Measurements from ENCODE around the gene TMEM129.

Gene TMEM129, protein sequence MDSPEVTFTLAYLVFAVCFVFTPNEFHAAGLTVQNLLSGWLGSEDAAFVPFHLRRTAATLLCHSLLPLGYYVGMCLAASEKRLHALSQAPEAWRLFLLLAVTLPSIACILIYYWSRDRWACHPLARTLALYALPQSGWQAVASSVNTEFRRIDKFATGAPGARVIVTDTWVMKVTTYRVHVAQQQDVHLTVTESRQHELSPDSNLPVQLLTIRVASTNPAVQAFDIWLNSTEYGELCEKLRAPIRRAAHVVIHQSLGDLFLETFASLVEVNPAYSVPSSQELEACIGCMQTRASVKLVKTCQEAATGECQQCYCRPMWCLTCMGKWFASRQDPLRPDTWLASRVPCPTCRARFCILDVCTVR

DNA sequence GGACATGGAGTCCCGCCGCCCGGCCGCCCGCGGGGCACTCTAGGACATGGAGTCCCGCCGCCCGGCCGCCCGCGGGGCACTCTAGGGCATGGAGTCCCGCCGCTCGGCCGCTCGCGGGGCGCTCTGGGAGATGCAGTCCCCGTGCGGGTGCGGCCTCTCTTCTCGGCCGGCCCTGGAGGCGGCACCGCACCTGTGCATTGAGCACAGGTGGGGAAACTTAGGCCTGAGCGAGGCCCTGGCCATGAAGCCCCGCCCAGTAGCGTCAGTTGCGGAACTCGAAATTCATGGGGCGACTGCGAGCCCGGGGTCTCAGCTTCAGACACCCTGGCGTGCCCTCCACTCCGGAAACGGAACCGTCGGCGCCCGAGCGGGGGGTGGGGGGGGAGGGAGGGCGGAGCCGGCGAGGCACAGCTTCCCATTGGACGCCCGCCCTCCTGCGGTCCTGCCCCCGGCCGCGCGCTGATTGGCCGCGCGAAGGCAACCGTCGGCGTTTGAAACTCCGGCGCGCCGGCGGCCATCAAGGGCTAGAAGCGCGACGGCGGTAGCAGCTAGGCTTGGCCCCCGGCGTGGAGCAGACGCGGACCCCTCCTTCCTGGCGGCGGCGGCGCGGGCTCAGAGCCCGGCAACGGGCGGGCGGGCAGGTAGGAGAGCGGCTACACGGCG, at the start of gene TMEM129, which contains the start of gene TACC3:
TMEM129 (minus strand) TSS at position 321 of the 663 bp plus-strand sequence. CDS start 486 bp downstream, outside the sequence.
TACC3 (plus strand) TSS at position 519 of the 663 bp plus-strand sequence. CDS start 1,901 bp downstream, outside the sequence.
- peak; percentile 96 for DNase-seq

DNA sequence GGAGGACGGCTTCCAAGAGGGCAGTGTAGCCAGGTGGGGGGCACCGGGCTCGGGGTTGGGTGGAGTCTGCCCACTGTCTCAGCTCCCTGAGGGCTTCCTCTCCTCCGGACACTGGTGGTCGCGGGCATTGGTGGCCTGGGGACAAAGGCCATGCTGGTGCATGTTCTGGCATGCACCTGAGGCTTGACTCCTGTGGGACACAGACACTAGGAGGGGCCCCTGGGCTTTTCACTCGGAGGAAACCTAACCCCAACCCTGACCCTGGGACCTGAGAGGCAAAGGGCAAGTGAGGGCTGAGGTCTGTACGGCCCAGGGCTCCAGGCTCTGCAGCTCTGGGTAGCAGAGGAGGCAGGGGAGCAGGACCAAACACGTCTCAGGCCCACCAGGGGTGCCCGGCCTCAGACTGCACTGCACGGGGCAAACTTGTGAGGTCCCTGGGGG, 49.7 kb upstream of the TMEM129 start:
- no peak for DNase-seq

DNA sequence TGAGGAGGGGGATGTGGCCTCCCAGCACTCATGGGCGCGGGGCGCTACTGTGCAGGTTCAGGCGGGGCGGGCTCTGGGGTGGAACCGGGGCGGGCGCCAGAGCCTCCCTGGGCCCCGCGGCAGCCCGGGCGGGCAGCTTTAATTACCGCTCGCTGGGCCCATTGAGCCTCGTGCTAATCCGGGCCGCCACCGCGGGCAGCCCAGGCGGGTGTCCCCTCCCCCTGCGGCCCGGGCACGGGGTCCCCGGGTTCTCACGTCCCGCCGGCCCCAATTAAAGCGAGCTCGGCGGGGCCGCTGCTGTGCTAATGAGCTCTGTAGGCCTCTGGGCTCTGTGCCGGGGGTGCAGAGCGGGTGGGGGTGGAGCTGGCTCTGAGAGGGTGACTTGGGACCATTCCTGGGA, 49.1 kb upstream of the TMEM129 start:
- DNase-seq: no peak

DNA sequence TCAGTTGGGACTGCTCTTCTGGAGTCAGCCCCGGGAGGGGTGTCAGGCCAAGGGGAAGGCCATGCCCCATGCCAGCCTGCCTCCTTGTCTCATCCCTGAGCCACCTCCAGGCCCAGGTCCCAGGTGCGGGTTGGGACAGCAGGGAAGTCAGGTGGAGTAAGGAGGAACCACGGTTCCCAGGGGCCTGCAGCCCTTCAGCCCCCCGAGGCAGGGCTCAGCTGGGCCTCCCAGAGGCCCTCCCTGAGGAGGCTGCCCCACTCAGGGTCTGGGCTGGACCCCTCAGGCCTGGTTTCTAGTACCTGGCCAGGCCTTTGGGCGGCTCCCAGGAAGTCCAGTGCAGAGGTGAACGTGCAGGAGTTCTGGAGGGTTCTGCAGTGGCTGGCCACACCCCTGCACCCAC, 48.6 kb upstream of the TMEM129 start:
- no peak for DNase-seq

DNA sequence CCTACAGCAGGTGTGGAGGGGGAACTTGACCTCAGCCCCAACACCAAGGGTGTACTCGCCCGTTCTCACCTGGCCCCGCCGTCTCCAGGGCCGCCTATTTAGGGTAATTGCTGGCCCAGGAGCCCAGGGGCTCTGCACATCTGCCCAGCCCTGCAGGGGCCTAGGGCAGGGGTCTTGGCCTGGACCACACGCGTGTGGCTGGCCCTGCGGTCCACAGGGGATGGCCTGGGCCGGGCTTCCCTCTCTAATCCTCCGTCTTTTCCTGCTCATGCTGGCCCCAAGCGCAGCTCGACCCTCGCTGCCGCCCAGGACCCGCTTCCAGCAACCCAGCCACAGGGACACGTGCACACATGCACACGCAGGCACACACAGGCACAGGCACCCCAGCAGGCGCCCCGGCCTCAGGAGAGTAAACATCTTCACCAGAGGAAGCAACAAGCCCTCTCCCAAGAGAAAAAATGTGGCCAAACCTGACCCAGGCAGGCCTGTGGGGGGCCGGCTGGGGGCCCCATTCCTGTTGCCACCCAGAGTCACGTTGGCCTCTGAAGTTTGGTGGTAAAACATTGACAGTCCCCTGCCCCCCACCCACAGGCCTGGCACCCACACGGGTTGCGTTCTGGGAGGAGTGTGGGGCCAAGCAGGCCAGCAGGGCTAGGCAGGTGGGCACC, 47.4 kb upstream of the TMEM129 start:
- DNase-seq: no peak

DNA sequence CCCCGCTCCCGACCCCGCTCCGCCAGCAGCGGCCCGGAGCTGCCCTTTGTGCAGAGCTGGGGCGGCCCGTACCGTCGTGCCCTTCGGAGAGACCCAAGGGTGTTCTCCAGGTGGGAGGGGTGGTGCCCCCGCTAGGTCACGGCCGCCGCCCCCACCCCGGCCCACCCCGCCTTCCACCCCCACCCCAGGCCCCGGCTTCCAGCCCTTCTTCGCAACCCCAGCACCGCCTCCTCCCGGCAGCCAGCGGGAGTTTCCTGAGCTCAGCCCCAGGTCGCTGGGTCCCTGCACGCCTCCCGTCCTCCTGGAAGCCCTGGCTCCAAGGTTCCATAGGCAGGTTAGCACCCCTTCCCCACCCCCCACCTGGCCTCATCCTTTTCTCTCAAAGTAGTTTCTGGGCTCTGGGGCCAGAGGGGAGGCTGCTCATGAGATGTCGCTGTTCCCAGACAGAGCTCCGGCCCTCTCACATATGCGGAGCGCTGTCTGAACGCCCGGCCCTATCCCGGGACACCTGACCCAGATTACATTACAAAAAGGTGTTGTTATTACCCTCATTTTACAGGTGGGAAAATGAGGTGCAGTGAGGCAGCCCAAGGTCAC, 46.7 kb upstream of the TMEM129 start:
- DNase-seq: peak; percentile 67

DNA sequence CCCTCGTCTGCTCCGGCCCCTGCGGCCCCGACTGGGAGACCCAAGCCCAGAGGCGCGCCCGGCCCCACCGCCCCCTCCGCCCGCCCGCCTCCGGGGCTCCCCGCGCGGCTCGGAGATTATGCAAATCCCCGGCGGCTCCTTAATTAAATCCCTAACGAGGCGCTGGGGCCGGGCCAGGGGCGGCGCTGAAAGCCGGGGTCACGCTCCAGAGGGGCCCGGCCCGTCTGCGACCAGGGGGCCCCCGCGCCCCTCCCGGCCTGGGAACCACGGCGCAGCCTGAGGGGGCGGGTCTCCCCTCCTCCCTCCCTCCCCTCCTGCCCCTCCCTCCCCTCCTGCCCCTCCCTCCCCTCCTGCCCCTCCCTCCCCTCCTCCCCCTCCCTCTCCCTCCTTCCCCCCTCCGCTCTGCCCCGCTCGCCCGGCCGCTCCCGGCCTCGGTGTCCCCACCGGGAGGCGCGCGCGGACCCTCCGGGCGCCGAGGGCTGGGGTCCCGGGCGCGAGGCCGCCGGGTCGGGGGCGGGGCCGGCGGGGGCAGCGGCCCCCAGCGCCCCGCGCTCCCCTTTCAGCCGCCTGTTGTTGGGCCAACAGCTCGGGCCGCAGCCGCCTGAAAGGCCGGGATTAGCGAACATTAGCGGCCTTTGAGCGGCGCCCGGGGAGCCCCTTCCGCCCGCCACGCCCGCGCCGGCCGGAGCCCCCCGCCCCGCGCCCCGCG, 46.1 kb upstream of the TMEM129 start:
- DNase-seq: no peak

DNA sequence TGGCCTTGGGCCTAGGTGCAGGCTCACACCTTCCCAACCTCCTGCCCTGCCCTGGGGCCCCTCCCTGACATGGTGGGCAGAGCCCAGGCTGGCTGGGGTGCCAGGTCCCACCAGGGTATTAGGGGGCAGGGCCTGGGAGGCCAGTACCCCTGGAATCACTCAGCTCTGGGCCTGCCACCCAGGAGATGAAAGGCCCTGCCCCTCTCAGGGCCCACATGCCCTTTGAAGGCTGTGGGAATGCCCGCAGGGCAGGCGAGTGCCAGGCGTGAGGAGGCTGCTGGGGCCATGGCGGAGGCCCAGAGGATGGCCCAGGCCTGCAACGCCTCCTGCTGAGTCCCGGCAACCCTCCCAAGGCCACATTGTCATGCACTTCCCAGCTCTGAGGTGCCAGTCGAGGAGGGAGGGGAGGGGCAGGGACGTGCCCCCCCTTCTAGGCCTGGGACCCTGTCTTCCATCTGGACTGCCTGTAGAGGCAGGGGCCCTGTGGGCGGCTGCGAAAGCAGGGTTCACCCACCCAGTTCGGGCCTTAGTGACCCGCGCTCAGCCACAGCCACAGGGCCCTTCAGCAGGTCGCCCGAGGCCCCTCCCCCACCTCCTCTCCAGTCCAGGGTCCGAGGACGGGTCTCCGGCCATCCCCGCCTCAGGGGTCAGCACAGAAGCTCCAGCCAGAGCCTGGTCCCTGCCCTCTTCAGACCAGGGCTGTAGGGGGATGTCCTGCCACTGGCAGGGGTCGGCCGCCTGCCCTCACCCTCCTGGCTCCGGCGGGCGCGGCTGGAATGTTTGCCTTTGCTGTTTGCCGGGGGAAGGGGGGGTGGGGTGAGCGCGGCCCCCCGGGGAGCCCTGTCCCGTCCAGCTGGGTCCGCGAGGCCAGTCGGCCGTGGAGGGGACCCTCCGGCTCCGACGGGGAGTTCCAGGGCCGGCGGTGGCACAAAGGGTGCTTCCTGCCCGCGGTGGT, 45.3 kb upstream of the TMEM129 start:
- no peak for DNase-seq

DNA sequence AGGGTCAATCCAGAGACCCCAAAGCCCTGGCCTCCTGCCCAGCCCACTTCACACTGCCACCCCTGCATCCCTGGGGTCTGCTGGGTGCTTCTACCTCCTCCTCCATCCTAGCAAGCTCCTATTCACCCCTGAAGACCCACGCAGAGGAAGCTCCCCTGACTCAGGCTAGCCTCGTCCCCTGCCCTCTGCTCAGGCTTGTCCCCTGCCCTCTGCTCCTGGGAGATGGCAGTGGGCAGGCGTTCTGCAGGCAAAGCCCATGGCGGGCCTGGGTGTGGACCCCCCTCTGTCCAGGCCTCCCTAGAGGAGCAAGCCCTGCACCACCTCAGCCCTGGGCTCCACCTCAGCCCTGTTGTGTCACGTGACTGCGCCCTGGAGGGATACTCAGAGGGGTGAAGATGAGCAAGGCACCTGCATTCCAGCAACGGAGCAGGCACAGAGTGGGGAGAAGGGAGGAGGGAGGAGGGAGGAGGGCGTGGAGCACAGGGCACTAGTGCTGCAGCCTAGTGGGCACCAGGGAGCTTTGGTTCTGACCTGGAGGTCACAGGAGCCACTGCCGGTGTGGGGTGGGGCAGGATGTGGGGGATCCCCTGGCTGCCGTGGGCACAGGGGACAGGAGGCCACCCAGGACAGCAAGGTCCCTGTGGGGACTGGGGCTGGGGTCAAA, 44.4 kb upstream of the TMEM129 start:
- DNase-seq: no peak

DNA sequence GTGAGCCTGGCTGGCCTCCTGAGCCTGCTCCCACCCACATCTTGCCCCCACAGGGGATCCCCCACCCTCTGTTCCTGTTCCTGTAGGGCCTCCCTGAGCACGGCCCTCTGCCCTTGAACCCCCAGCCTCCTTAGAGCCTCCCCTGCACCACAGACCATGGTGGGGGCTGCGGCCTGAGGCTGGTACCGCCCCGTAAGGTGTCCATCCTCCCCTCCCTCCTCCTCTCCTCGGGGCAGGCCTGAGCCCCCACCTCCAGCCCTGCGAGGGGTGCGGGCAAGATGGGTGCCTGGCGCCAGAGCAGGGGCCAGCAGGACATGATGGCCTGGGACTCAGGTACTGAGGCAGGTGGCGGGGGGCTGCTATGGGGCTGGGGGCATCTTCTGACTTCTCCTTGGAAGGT, 43.5 kb upstream of the TMEM129 start:
- DNase-seq: no peak

DNA sequence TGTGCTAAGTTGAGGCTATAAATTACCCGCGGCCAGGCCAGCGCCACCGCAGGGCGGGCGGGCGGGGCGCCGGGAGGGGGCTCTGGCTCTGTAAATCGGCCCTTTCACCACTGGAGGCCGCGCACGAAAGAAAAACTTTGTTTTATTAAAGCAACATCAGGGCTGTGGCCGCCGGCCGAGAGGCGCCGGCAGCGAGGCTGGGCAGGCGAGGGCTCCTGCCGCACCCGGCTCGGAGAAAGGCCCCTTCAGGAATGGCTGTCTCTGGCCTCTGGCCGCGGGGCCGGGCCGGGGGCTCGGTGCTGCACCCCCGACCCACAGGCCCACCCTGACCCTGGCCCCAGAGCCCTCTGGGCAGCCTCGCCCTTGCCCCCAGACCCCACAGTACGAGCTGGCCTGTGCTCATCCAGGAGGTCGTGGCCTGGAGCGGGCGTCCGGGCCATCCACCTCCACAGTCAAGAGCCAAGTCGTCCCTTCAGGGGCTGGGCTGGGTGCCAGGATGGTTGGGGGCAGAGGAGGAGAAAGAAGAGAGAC, 42.5 kb upstream of the TMEM129 start:
- DNase-seq: no peak

DNA sequence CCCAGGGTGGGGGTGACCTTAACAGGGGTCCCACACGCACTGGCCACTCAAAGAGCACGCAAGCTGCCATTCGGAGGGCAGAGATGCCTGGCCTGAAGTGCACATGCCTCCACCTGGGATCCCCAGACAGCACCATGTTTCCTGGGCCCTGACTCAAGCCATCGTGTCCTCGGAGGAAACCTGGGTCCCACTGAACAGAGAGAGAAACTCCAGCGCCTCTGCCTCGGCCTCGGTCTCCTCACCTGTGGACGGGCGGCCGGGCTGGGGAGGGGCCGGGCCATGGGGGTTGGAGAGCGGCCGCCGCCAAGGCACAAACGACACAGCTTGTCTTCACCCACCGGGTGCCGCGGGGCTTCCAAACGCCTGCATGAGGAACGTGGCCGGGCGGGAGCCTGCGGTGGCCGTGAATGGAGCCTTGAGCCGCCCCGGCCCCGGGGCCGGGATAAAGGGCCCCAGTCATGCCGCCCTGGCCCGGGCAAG, 42.0 kb upstream of the TMEM129 start:
- no peak for DNase-seq

DNA sequence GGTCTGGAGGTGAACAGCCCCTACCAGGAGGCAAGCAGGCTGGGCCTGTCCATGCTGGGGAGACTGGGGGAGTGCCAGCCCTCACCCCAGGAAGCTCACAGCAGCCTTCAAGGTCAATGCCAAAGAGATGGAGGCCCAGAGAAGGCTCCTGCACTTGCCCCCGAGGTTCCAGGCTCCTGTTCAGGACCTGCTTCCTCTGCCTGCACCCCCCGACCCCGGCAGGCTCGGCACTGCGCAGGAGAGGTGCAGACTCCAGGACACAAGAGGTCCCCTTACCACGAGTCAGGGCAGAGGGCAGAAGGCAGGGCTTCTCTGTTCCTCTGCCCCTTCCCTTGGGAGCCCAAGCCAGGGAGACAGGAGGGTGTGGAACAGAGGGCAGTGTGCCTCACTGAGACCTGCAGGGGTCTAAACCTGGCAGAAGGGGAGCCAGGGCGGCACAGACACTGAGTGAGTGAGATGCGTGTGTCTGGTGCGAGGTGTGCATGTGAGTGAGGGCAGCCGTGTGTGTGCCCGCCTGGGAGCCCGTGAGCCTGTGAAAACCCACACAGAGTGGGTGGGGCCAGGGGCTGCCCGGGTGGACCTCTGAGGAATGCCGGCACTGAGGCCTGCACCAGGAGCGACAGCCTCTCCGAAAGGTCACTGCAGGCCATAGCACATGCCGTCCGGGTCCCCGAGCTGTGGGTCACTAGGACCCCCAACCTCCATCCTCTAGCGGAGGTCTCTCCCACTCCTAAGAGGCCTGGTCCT, 41.3 kb upstream of the TMEM129 start:
- DNase-seq: no peak

DNA sequence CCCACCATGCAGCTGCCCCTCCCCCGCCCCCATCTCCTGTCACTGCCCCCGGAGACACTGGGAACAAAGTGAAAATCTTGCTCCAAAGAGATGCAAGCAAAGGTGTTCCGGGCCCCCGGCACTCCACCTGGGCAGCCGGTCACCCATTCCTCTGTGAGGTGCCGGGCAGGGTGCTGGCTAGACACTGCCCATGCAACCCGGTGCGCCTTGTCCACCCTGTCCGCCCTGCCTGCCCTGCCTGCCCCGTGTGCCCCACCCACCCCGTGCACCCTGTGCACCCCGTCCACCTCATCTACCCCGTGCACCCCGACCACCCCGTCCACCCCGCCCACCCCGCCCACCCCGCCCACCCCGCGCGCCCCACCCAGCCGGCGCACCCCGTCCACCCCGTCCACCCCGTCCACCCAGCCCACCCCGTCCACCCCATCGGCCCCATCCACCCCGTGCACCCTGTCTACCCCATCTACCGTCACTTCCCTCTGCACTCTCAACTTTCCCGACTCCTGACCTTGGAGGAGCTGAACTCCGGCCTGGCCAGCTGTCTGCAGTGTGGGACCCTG, 40.1 kb upstream of the TMEM129 start:
- DNase-seq: no peak

DNA sequence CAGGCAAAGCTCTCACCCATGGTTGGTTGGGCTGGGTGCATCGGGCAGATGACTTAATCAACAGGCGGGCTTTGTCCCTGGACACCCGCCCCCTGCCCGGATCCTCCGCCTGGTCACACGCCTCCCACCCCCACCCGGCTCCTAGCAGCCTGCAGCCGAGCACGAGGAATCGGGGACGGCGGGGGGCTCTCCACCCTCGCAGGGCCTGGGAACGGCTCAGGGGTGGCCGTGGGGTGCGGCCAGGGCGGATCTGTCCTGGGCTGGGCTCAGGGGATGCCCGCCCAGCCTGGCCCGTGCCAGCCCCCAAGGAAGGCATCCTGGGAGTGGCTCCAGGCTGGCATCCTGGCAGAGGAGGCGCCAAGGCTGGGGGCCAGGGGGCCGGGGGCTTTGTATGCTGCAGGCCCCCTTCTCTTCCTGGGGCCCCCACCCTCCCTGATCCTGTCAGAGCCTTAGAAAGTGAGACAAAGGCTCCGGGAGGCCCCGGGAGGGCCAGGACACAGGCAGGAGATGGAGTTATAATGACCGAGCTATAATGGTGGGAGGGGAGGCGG, 39.5 kb upstream of the TMEM129 start:
- no peak for DNase-seq

DNA sequence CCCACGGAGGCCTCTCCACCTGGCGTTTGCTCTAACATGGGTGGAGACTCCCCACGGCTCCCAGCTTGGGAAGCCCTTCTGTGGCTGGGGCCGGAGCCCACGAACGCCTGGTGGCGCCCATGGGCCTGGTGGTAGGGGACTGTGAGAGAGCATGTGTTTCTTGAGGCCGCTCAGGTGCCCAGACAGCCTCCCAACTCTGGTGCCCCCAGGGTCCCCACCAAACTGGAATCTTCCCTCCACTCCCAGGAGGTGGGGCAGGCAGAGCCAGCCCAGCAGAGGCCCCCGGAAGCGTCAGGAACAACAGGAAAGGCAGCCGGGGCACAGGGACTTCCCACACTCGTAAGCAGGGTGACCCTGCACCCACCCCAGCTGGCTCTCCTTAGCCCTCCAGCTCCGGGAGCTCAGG, 38.7 kb upstream of the TMEM129 start:
- DNase-seq: no peak

DNA sequence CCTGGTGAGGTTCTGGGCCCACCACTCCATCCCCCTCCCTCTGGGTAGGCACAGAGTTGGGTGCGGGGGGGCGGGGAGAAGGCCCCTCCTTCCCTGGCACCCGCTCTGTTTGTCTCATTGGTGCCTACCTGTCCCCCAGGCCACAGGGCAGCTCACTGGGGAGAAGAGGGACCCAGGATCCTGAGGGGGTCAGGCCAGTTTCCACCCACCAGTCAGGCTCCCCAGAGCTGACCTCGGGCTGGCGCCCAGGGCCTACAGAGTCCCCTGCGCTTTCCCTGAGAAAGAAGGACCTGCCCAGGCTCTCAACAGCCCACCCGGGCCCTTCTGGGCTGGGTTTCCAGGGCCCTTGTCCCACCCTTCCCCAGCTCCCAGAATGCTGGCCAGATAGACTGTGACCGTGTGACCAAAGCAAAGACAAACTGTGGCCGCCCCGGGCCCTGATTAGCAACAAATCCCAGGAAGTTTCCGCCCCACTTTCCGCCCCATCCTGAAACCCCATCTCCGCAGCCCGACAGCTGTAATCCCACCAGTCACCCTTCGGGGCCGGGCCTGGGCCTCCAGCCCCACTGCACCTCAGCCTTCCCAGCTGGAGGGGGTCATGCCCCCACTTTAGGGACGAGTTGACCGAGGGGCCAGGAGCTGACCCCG, 38.2 kb upstream of the TMEM129 start:
- DNase-seq: no peak

DNA sequence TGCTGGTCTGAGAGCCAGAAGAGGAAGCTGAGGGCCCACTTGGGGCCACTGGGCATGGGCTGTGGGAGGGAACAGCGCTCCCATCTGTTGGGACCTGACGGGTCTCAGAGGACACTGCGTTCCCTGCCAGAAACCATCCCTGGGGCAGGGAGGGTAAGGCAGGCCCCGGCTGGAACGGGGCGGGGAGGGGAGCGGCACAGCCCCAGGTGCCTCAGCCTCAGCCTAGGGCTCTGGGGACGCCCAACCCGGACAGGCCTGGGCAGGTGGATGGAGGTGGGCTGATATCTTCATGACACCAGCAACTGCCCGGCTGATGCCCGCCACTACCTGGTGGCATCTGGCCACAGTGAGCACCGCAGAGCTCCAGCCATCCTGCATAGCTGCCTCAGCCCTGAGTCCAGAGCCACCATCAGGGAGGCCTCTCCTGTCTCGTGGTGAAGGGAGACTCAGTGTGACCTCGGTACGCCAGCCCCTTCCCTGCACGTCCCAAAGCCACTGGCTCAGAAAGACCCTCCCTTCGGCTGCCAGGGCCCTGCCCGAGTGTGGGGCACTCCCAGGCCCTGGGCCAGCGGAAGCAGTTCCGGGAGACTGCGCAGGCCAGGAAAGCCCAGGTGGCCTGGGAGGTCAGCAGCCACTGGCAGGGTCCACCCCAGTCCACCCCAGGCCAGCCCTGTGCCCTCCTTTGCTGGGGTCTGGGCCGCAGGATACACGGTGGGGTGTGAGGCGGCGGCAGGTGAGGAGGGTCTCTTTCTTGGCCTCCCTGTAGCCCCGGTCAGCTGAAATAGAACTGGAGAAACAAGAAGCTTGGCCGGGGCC, 37.4 kb upstream of the TMEM129 start:
- DNase-seq: no peak

Measured in activated CD8-positive, alpha-beta memory T cell treated with anti-CD3 and anti-CD28 coated beads for 24 hours (primary cell).